ENCODE results near the gene HOOK2.
"Not testable (repeated sequence)": the region's sequence is repeated elsewhere in the genome, so short reads cannot be mapped to it uniquely, and the experiment has no call there.

HOOK2 gene

GRCh38 chr19:12801466-12802266 lies 26.3 kb upstream of the HOOK2 start, which contains the start of the genes PRDX2 and THSD8:
PRDX2 (minus strand) TSS chr19:12801800; CDS start chr19:12801261, 539 bp downstream.
THSD8 (plus strand) TSS chr19:12802069; CDS start chr19:12802072, 3 bp downstream.
- Histone ChIP-seq H3K4me1 (ENCODE audit: control insufficient read depth in 2 of 2, insufficient read depth in 2 of 2, low read length in 2 of 2) (peaks cover 15 to 22% of the 10 kb centered on the region in 2 donors), H3K27ac (ENCODE audit: low read depth in 2 of 2, low read length in 2 of 2) (peak within 1 kb of the TSS; percentile 51 to 77), H3K27me3 (ENCODE audit: control insufficient read depth in 2 of 2, insufficient read depth in 2 of 2, low read length in 2 of 2) (no peaks in the 10 kb centered on the region), H3K9ac (ENCODE audit: low read depth in 1 of 2, low read length in 2 of 2) (peak within 1 kb of the TSS; percentile 83 to 99), H3K9me3 (ENCODE audit: control insufficient read depth in 2 of 2, low read length in 2 of 2) (no peaks in the 10 kb centered on the region), H3K4me3 (ENCODE audit: low read length in 2 of 2) (peak within 1 kb of the TSS; percentile 83 to 95), H3K36me3 (ENCODE audit: control insufficient read depth in 2 of 2, insufficient read depth in 2 of 2, low read length in 2 of 2) (peaks cover 4 to 12% of the 10 kb centered on the region in 2 donors)

DNA sequence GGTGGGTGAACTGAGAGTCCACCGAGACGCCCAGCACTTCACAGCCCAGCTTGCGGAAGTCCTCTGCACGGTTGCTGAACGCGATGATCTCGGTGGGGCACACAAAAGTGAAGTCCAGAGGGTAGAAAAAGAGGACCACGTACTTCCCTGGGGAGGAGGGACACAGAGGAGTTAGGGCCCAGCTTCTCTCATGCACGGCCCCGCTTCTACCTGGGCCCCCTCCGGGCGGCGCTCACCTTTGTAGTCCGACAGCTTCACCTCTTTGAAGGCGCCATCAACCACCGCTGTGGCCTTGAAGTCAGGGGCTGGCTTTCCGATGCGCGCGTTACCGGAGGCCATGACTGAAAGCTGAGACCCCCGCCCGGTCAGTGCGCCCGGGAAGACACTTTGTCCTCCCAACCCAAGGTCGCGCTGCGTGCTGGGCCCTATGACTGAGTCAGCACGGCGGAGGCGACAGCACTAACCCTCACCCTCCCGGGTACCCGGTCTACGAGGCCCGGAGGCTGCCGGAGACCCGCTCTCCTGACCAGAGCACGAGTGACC lies 25.6 kb upstream of the HOOK2 start:
- no peaks in the 10 kb centered on the region for H3K9me3 ChIP-seq (ENCODE audit: control insufficient read depth in 2 of 2, low read length in 2 of 2)
- peaks cover 4 to 12% of the 10 kb centered on the region in 2 donors for H3K36me3 ChIP-seq (ENCODE audit: control insufficient read depth in 2 of 2, insufficient read depth in 2 of 2, low read length in 2 of 2)
- H3K9ac ChIP-seq (ENCODE audit: low read depth in 1 of 2, low read length in 2 of 2), result peak overlapping the region; percentile 83 to 99
- H3K4me1 ChIP-seq (ENCODE audit: control insufficient read depth in 2 of 2, insufficient read depth in 2 of 2, low read length in 2 of 2), result peaks cover 18 to 24% of the 10 kb centered on the region in 2 donors
- no peaks in the 10 kb centered on the region for H3K27me3 ChIP-seq (ENCODE audit: control insufficient read depth in 2 of 2, insufficient read depth in 2 of 2, low read length in 2 of 2)
- peak overlapping the region; percentile 83 to 95 for H3K4me3 ChIP-seq (ENCODE audit: low read length in 2 of 2)
- peak overlapping the region; percentile 30 to 77 for H3K27ac ChIP-seq (ENCODE audit: low read depth in 2 of 2, low read length in 2 of 2)

- Histone ChIP-seq H3K27ac (ENCODE audit: low read depth in 2 of 2, low read length in 2 of 2) (no peak overlapping the region), H3K4me3 (ENCODE audit: low read length in 2 of 2) (peak overlapping the region; percentile 83 to 95), H3K36me3 (ENCODE audit: control insufficient read depth in 2 of 2, insufficient read depth in 2 of 2, low read length in 2 of 2) (peaks cover 4 to 12% of the 10 kb centered on the region in 2 donors), H3K9ac (ENCODE audit: low read depth in 1 of 2, low read length in 2 of 2) (peak overlapping the region; percentile 32 to 83), H3K4me1 (ENCODE audit: control insufficient read depth in 2 of 2, insufficient read depth in 2 of 2, low read length in 2 of 2) (peaks cover 21 to 27% of the 10 kb centered on the region in 2 donors), H3K9me3 (ENCODE audit: control insufficient read depth in 2 of 2, low read length in 2 of 2) (no peaks in the 10 kb centered on the region), H3K27me3 (ENCODE audit: control insufficient read depth in 2 of 2, insufficient read depth in 2 of 2, low read length in 2 of 2) (no peaks in the 10 kb centered on the region)
Measured at GRCh38 chr19:12800466-12800770, 25.1 kb upstream of the HOOK2 start.

DNA sequence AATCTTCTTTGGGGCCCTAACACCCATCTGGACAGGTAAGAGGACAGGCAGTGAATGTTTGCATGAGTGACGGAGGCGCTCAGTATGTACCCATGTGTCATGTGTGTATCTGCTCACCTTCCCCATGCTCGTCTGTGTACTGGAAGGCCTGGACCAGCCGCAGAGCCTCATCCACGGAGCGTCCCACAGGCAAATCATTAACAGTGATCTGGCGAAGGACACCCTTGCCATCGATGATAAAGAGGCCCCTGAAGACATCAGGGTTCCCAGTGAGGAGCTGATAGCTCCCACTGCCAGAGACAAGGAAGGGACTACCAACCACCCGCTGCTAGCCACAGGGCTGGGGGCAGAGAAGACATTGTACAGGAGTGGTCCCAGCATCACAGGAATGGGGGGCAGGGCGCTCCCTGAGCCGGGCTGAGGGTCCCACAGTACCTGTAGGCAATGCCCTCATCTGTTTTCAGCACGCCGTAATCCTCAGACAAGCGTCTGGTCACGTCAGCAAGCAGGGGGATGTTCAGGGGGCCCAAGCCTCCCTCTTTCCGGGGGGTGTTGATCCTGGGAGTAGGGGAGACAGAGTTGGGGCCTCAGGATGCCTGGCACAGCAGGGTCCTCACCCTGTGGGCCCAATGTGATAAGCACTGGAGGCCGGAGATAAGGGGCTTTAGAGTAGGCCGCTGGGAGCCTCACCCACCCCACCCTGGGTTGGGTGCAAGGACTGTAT lies 24.6 kb upstream of the HOOK2 start:
- Histone ChIP-seq H3K27ac (ENCODE audit: low read depth in 2 of 2, low read length in 2 of 2) (no peak overlapping the region), H3K9ac (ENCODE audit: low read depth in 1 of 2, low read length in 2 of 2) (peak overlapping the region in 1 of 2 donors; percentile 32), H3K4me3 (ENCODE audit: low read length in 2 of 2) (peak overlapping the region in 1 of 2 donors; percentile 95)

DNA sequence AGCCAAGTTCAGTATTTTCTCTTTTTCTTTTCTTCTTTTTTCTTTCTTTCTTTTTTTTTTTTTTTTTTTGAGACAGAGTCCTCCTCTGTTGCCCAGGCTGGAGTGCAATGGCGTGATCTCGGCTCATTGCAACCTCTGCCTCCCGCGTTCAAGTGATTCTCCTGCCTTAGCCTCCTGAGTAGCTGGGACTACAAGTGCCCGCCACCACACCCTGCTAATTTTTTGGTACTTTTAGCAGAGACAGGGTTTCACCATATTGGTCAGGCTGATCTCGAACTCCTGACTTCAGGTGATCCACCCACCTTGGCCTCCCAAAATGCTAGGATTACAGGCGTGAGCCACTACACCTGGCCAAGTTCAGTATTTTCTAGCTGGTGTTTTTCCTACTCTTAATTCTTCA lies 22.3 kb upstream of the HOOK2 start:
- peaks cover 4 to 13% of the 10 kb centered on the region in 2 donors for H3K36me3 ChIP-seq (ENCODE audit: control insufficient read depth in 2 of 2, insufficient read depth in 2 of 2, low read length in 2 of 2)
- not testable (repeated sequence) for H3K27me3 ChIP-seq (ENCODE audit: control insufficient read depth in 2 of 2, insufficient read depth in 2 of 2, low read length in 2 of 2); H3K27ac ChIP-seq (ENCODE audit: low read depth in 2 of 2, low read length in 2 of 2); H3K9me3 ChIP-seq (ENCODE audit: control insufficient read depth in 2 of 2, low read length in 2 of 2); H3K9ac ChIP-seq (ENCODE audit: low read depth in 1 of 2, low read length in 2 of 2); H3K4me3 ChIP-seq (ENCODE audit: low read length in 2 of 2)
- peaks cover 32 to 37% of the 10 kb centered on the region in 2 donors for H3K4me1 ChIP-seq (ENCODE audit: control insufficient read depth in 2 of 2, insufficient read depth in 2 of 2, low read length in 2 of 2)

More for the DNA sequence above, 24.6 kb upstream of the HOOK2 start:
- Histone ChIP-seq H3K9me3 (ENCODE audit: control insufficient read depth in 2 of 2, low read length in 2 of 2) (no peaks in the 10 kb centered on the region), H3K36me3 (ENCODE audit: control insufficient read depth in 2 of 2, insufficient read depth in 2 of 2, low read length in 2 of 2) (peaks cover 4 to 12% of the 10 kb centered on the region in 2 donors), H3K27me3 (ENCODE audit: control insufficient read depth in 2 of 2, insufficient read depth in 2 of 2, low read length in 2 of 2) (no peaks in the 10 kb centered on the region), H3K4me1 (ENCODE audit: control insufficient read depth in 2 of 2, insufficient read depth in 2 of 2, low read length in 2 of 2) (peaks cover 24 to 27% of the 10 kb centered on the region in 2 donors)

DNA sequence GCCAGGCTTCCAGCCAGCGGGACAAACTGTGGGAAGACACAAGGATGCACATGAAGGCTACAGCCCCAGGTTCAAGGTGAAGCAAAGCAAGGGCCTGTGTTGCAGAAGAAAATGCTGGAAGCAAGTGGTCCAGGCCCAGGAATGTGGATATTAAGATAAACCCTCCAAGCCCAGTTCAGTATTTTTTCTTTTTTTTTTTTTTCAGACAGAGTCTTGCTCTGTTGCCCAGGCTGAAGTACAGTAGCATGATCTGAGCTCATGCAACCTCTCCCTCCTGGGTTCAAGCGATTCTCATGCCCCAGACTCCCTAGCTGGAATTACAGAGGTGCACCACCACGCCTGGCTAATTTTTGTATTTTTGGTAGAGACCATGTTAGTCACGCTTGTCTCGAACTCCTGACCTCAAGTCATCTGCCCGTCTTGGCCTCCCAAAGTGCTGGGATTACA lies 21.8 kb upstream of the HOOK2 start:
- H3K36me3 ChIP-seq (ENCODE audit: control insufficient read depth in 2 of 2, insufficient read depth in 2 of 2, low read length in 2 of 2), result peaks cover 4 to 14% of the 10 kb centered on the region in 2 donors
- no peak overlapping the region for H3K4me3 ChIP-seq (ENCODE audit: low read length in 2 of 2)
- peaks cover 28 to 34% of the 10 kb centered on the region in 2 donors for H3K4me1 ChIP-seq (ENCODE audit: control insufficient read depth in 2 of 2, insufficient read depth in 2 of 2, low read length in 2 of 2)
- H3K9ac ChIP-seq (ENCODE audit: low read depth in 1 of 2, low read length in 2 of 2), result no peak overlapping the region
- no peaks in the 10 kb centered on the region for H3K27me3 ChIP-seq (ENCODE audit: control insufficient read depth in 2 of 2, insufficient read depth in 2 of 2, low read length in 2 of 2)
- H3K9me3 ChIP-seq (ENCODE audit: control insufficient read depth in 2 of 2, low read length in 2 of 2), result no peaks in the 10 kb centered on the region
- no peak overlapping the region for H3K27ac ChIP-seq (ENCODE audit: low read depth in 2 of 2, low read length in 2 of 2)

DNA sequence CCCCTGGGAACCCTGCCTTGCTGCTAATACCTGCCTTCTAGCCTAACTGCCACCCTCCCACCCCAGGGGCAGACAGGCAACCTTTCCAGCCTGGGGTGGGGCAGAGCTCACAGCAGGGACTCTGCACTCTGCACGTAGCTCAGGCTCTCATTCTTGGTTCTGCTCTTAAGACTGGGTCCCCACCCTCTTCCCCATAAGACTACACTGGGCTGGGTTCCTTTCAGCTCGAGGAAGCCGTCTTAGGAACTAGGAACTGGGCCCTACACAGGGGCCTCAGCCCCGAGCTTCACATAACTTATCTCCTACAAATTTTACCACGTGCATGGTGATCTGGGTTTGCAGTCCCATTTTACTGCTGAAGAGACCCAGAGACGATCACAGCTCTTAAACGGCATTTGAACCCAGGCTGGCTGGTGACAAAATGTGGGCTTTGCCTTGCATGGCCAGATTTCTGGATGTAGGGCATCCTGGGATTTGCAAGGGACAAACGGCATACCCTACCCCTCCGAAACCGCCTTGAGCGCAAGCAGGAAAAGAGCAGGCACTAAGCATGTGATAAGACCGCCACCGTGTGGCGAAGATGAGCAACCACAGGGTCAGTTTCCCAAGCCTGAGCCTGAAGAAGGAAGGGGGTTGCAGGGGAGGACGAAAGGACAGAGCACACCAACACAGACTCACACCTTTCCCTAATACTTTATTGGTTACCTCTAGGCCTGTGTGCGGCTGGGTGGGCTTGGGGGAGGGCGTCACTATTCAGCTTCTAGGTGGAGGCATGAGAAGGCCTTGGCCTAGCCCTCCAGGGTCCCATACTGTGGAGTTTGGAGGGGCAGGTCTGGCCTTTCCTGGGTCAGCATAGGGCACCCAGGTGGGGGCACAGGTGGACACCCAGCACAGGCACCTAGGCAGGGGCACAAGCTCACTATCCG lies 21.1 kb upstream of the HOOK2 start:
- Histone ChIP-seq H3K36me3 (ENCODE audit: control insufficient read depth in 2 of 2, insufficient read depth in 2 of 2, low read length in 2 of 2) (peaks cover 4 to 14% of the 10 kb centered on the region in 2 donors), H3K27me3 (ENCODE audit: control insufficient read depth in 2 of 2, insufficient read depth in 2 of 2, low read length in 2 of 2) (no peaks in the 10 kb centered on the region), H3K4me3 (ENCODE audit: low read length in 2 of 2) (peak overlapping the region; percentile 37 to 64), H3K4me1 (ENCODE audit: control insufficient read depth in 2 of 2, insufficient read depth in 2 of 2, low read length in 2 of 2) (peaks cover 26 to 30% of the 10 kb centered on the region in 2 donors), H3K9me3 (ENCODE audit: control insufficient read depth in 2 of 2, low read length in 2 of 2) (no peaks in the 10 kb centered on the region), H3K9ac (ENCODE audit: low read depth in 1 of 2, low read length in 2 of 2) (peak overlapping the region; percentile 62 to 78), H3K27ac (ENCODE audit: low read depth in 2 of 2, low read length in 2 of 2) (peak overlapping the region; percentile 85 to 86)

GRCh38 chr19:12794971-12795381 lies 19.6 kb upstream of the HOOK2 start:
- peaks cover 32 to 33% of the 10 kb centered on the region in 2 donors for H3K4me1 ChIP-seq (ENCODE audit: control insufficient read depth in 2 of 2, insufficient read depth in 2 of 2, low read length in 2 of 2)
- no peak overlapping the region for H3K4me3 ChIP-seq (ENCODE audit: low read length in 2 of 2)
- H3K9ac ChIP-seq (ENCODE audit: low read depth in 1 of 2, low read length in 2 of 2), result no peak overlapping the region
- no peak overlapping the region for H3K27ac ChIP-seq (ENCODE audit: low read depth in 2 of 2, low read length in 2 of 2)
- peaks cover 4 to 9% of the 10 kb centered on the region in 2 donors for H3K36me3 ChIP-seq (ENCODE audit: control insufficient read depth in 2 of 2, insufficient read depth in 2 of 2, low read length in 2 of 2)
- H3K9me3 ChIP-seq (ENCODE audit: control insufficient read depth in 2 of 2, low read length in 2 of 2), result no peaks in the 10 kb centered on the region
- no peaks in the 10 kb centered on the region for H3K27me3 ChIP-seq (ENCODE audit: control insufficient read depth in 2 of 2, insufficient read depth in 2 of 2, low read length in 2 of 2)

GRCh38 chr19:12794196-12794941 lies 19.0 kb upstream of the HOOK2 start:
- Histone ChIP-seq H3K36me3 (ENCODE audit: control insufficient read depth in 2 of 2, insufficient read depth in 2 of 2, low read length in 2 of 2) (peaks cover 3 to 4% of the 10 kb centered on the region in 2 donors), H3K4me3 (ENCODE audit: low read length in 2 of 2) (peak overlapping the region; percentile 93 to 96), H3K27me3 (ENCODE audit: control insufficient read depth in 2 of 2, insufficient read depth in 2 of 2, low read length in 2 of 2) (no peaks in the 10 kb centered on the region), H3K27ac (ENCODE audit: low read depth in 2 of 2, low read length in 2 of 2) (peak overlapping the region; percentile 100), H3K9me3 (ENCODE audit: control insufficient read depth in 2 of 2, low read length in 2 of 2) (no peaks in the 10 kb centered on the region), H3K9ac (ENCODE audit: low read depth in 1 of 2, low read length in 2 of 2) (peak overlapping the region; percentile 97 to 99), H3K4me1 (ENCODE audit: control insufficient read depth in 2 of 2, insufficient read depth in 2 of 2, low read length in 2 of 2) (peaks cover 33 to 34% of the 10 kb centered on the region in 2 donors)
